K562 (cell line): Measurements from ENCODE around the gene MRPL54. TPM values are rescaled to one million over a fixed set of nuclear protein-coding genes. Genes with fewer than 3 reads are reported as not detected.

Experiments
- ATAC-seq: fragments of 200-7000 bp; cut with Tn5 transposase; 3 replicates; pipeline ENCODE4 v1.9.1; 2020; ENCODE audit warnings: moderate library complexity
- BruUV-seq: library from RNA; stranded (reverse); fragments of 400-500 nt; replicated peaks from 2 replicates; lab custom pipeline; 2021; lab: Mats Ljungman, UMichigan
- CTCF ChIA-PET: fragments of 300-600 bp; formaldehyde crosslinking; extraction: SDS; loops from one replicate; lab custom pipeline; 2021; ENCODE audit warnings: low intra/inter-chr PET ratio; lab: Yijun Ruan, JAX
- POLR2A ChIA-PET: fragments of 300-600, 350-650 bp; sonication (Branson Sonifier 250); formaldehyde crosslinking; extraction: SDS; loops from one replicate; lab custom pipeline; 2021; ENCODE audit warnings: antibody characterized with exemption, inconsistent platforms; lab: Yijun Ruan, JAX
- DNase-seq, 4 experiments: peaks; one replicate each; pipeline versions ENCODE4 v3.0.0 to v3.0.0-alpha.2; 2011 to 2018; ENCODE audit warnings: low spot score in 3 of 4, mixed read lengths in 3 of 4; ENCODE audit errors: extremely low read depth in 1 of 4
- FAIRE-seq: peaks from 2 replicates; lab custom pipeline; 2011; peaks lifted over from hg19 to GRCh38; lab: Jason Lieb, UNC
- H2AFZ ChIP-seq: 2 replicates; pipeline ENCODE4 v1.6.0; 2011; ENCODE audit warnings: low read depth, low read length, control low read depth, inconsistent platforms
- H3K27ac ChIP-seq: fragments of 200-600 bp; 3 replicates; pipeline ENCODE4 v1.8.0; 2011; ENCODE audit warnings: low read depth, mild to moderate bottlenecking, control low read depth, inconsistent platforms, low read length, moderate library complexity, mixed read lengths; ENCODE audit errors: extremely low read depth
- H3K27me3 ChIP-seq, 2 experiments: fragments of 300-600 bp in 1 of 2; 2 replicates in 1 of 2; 3 replicates in 1 of 2; pipeline versions ENCODE4 v1.6.0 to v1.8.0; 2011; ENCODE audit warnings: inconsistent platforms in 2 of 2, low read length in 2 of 2, mild to moderate bottlenecking in 1 of 2, mixed read lengths in 1 of 2, moderate library complexity in 1 of 2; ENCODE audit not compliant: control insufficient read depth in 2 of 2, insufficient read depth in 2 of 2
- H3K36me3 ChIP-seq: fragments of 300-600 bp; 3 replicates; pipeline ENCODE4 v1.8.0; 2011; ENCODE audit warnings: mild to moderate bottlenecking, low read length, inconsistent platforms; ENCODE audit not compliant: control insufficient read depth, insufficient read depth
- H3K4me1 ChIP-seq, 2 experiments: fragments of 200-600 bp in 1 of 2; replicated peaks in 1 of 2; 2 replicates in 1 of 2; 3 replicates in 1 of 2; pipeline versions ENCODE4 v1.5.1 to v1.8.0; 2011; ENCODE audit warnings: inconsistent platforms in 2 of 2, low read length in 2 of 2, mild to moderate bottlenecking in 1 of 2, mixed read lengths in 1 of 2, moderate library complexity in 1 of 2; ENCODE audit not compliant: control insufficient read depth in 2 of 2, insufficient read depth in 2 of 2
- H3K4me2 ChIP-seq: 2 replicates; pipeline ENCODE4 v1.6.1; 2011; ENCODE audit warnings: low read length, control low read depth, inconsistent platforms, mixed read lengths; ENCODE audit not compliant: insufficient read depth
- H3K4me3 ChIP-seq: fragments of 200-600 bp; sonication (generic), shearing (Covaris generic); 2 replicates; pipeline ENCODE4 v1.5.1; 2016; ENCODE audit warnings: control low read depth, inconsistent platforms
- H3K79me2 ChIP-seq: fragments of 200-600 bp; 3 replicates; pipeline ENCODE4 v1.8.0; 2011; ENCODE audit warnings: low read length, inconsistent platforms; ENCODE audit not compliant: control insufficient read depth, insufficient read depth
- H3K9ac ChIP-seq, 2 experiments: 2 replicates each; pipeline versions ENCODE4 v1.6.0 to v1.6.1; 2011; ENCODE audit warnings: low read depth in 2 of 2, low read length in 2 of 2, control low read depth in 1 of 2, inconsistent platforms in 1 of 2, mild to moderate bottlenecking in 1 of 2, mixed read lengths in 1 of 2; ENCODE audit not compliant: insufficient read depth in 1 of 2
- H3K9me1 ChIP-seq: one replicate; pipeline ENCODE4 v1.6.0; 2011; ENCODE audit warnings: inconsistent platforms, mild to moderate bottlenecking, low read length, moderate library complexity; ENCODE audit not compliant: control insufficient read depth, insufficient read depth
- H3K9me3 ChIP-seq: replicated peaks from 2 replicates; pipeline ENCODE4 v1.5.1; 2011; ENCODE audit warnings: low read depth, low read length, inconsistent platforms; ENCODE audit not compliant: control insufficient read depth, insufficient read depth
- H4K20me1 ChIP-seq: replicated peaks from 2 replicates; pipeline ENCODE4 v1.6.1; 2011; ENCODE audit warnings: low read length, inconsistent platforms, mixed read lengths; ENCODE audit not compliant: control insufficient read depth, insufficient read depth
- MAZ ChIP-seq, 2 experiments: fragments of 450-650 bp in 1 of 2; sonication (generic) in 1 of 2; formaldehyde crosslinking; IDR thresholded peaks in 1 of 2; conservative IDR thresholded peaks in 1 of 2; 2 replicates each; pipeline versions ENCODE4 v1.4.0 to v1.5.0; 2020; ENCODE audit warnings: mild to moderate bottlenecking in 1 of 2, missing genetic modification reagents in 1 of 2
- RBM39 ChIP-seq: fragments of 200-400 bp; formaldehyde crosslinking; optimal IDR thresholded peaks from 2 replicates; pipeline ENCODE3; 2018; ENCODE audit warnings: low read depth, low read length
- SIN3B ChIP-seq: fragments of 450-650 bp; IDR thresholded peaks from 2 replicates; pipeline ENCODE4 v1.6.1; 2017; ENCODE audit warnings: low read depth, mild to moderate bottlenecking, moderate library complexity
- ZNF644 ChIP-seq: fragments of 200-800 bp; sonication (Bioruptor generic); IDR thresholded peaks from 2 replicates; pipeline ENCODE4 v1.6.1; 2016; ENCODE audit warnings: low read depth, missing genetic modification characterization, missing compliant biosample characterization
- ZNF764 ChIP-seq: fragments of 250-450 bp; sonication (Bioruptor Pico); IDR thresholded peaks from 2 replicates; pipeline ENCODE4 v1.4.0; 2020; ENCODE audit warnings: low read depth, mild to moderate bottlenecking, moderate library complexity
- ZSCAN29 ChIP-seq: fragments of 450-650 bp; IDR thresholded peaks from 2 replicates; pipeline ENCODE4 v1.6.1; 2017
- WGBS: fragments of 100-300 bp; shearing (Covaris generic); methylation state at CpG from one replicate; pipeline ENCODE4 v1.1.6; 2016; ENCODE audit warnings: low coverage, mixed read lengths; ENCODE audit not compliant: insufficient coverage; ENCODE audit errors: missing lambda C conversion rate; 5-methylcytosine and 5-hydroxymethylcytosine counted together
- in situ Hi-C: fragments of 300-500 bp; cut with MboI; formaldehyde crosslinking; loops from 4 replicates; pipeline ENCODE4 v1.15.0; 2018; ENCODE audit warnings: inconsistent platforms, mixed read lengths
- intact Hi-C: fragments of 100-400 bp; cut with micrococcal nuclease; formaldehyde crosslinking; loops from 2 replicates; pipeline ENCODE4 v1.14.2; 2022
- polyA plus RNA-seq, 8 experiments: library from polyadenylated mRNA; depleted of rRNA in 4 of 8; stranded (reverse) in 5 of 8; unstranded in 3 of 8; fragments of >200 nt; fragmentation: Nextera tagmentation in 2 of 8; fragmentation: Illumina TruSeq in 1 of 8; extraction: Ambion mirVana in 2 of 8; extraction: Trizol in 1 of 8; gene quantifications; 2 replicates each; pipeline versions ENCODE4 v1.2.1 to v1.2.3, GENCODE V29; 2011 to 2014; ENCODE audit warnings: inconsistent platforms in 1 of 8, missing spikeins in 1 of 8
- total RNA-seq, 7 experiments: library from RNA; depleted of rRNA in 6 of 7; stranded (reverse); fragments of >200 nt in 6 of 7; fragmentation: Illumina TruSeq in 2 of 7; extraction: Trizol in 2 of 7; gene quantifications; 2 replicates each; pipeline versions ENCODE4 v1.2.1 to v1.2.3, GENCODE V29; 2011 to 2021; ENCODE audit warnings: low replicate concordance in 1 of 7
- TF ChIP-seq, protein P1 (sequence below): fragments of 450-650 bp; formaldehyde crosslinking; IDR thresholded peaks from 2 replicates; pipeline ENCODE4 v1.4.0; 2020; ENCODE audit warnings: mild to moderate bottlenecking, moderate library complexity
- TF ChIP-seq, protein P2 (sequence below): fragments of 450-650 bp; IDR thresholded peaks from 2 replicates; pipeline ENCODE4 v1.6.1; 2016; ENCODE audit warnings: mild to moderate bottlenecking, moderate library complexity

Gene MRPL54
- total and polyA plus RNA-seq, 9 of the 15 experiments (the other 6 are each of a cell fraction or from before 2014, with no cell fraction given): 3.5 to 120 (median 56.9) TPM

DNA sequence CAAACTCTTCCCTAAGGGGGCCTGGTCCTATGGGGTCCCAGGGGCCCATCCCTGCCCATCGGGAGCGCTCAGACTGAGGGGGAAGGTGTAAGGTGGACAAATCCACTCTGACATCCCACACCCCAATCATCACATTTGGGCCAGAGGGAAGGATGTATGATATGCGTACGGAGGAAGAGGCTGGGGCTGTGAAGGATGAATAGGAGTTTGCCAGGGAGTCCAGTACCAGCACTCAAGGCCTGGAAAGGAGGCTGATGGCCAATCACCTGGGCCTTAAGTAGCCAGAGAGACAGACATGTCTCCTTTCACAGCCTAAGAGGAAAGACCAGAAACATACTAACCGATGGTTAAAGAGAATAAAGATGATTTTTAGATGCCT is 39.4 kb upstream of the MRPL54 start:
- no peak overlapping the region for H2AFZ ChIP-seq
- no peaks in the 10 kb centered on the region for H3K9me3 ChIP-seq
- H3K4me1 ChIP-seq: peaks cover 7 to 31% of the 10 kb centered on the region in 2 experiments; a peak in 3 of 5 replicates
- no peak overlapping the region for H3K9ac ChIP-seq
- no peaks in the 10 kb centered on the region for H3K27me3 ChIP-seq
- CTCF ChIA-PET: no interaction called here
- no peaks in the 10 kb centered on the region for H3K36me3 ChIP-seq
- 21% methylated on average over 5 of the region's 5 CpGs for WGBS
- no peak for FAIRE-seq
- BruUV-seq: no TSS peak
- in situ Hi-C loops: no loop called here
- DNase-seq: no peak
- no peak overlapping the region for H3K4me3 ChIP-seq
- no peak overlapping the region for H3K27ac ChIP-seq
- H4K20me1 ChIP-seq: no peaks in the 10 kb centered on the region
- ATAC-seq: no peak
- H3K4me2 ChIP-seq: no peak overlapping the region
- POLR2A ChIA-PET: no interaction called here
- H3K9me1 ChIP-seq: no peaks in the 10 kb centered on the region
- intact Hi-C loops: loop anchor here (5.0 kb wide), 2 partner anchors 99 to 124 kb away; no protein-coding TSS in a partner anchor
- no peaks in the 10 kb centered on the region for H3K79me2 ChIP-seq
- TF ChIP-seq, protein P1, sequence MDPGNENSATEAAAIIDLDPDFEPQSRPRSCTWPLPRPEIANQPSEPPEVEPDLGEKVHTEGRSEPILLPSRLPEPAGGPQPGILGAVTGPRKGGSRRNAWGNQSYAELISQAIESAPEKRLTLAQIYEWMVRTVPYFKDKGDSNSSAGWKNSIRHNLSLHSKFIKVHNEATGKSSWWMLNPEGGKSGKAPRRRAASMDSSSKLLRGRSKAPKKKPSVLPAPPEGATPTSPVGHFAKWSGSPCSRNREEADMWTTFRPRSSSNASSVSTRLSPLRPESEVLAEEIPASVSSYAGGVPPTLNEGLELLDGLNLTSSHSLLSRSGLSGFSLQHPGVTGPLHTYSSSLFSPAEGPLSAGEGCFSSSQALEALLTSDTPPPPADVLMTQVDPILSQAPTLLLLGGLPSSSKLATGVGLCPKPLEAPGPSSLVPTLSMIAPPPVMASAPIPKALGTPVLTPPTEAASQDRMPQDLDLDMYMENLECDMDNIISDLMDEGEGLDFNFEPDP (CRISPR knock-in tag): no peak
- no peak for TF ChIP-seq ZSCAN29
- TF ChIP-seq RBM39: no peak
- no peak for TF ChIP-seq MAZ (CRISPR knock-in tag; conservative IDR thresholded peaks at IDR 0.05 in 1 of 2, IDR thresholded peaks at IDR 0.05 in 1 of 2)
- TF ChIP-seq, protein P2, sequence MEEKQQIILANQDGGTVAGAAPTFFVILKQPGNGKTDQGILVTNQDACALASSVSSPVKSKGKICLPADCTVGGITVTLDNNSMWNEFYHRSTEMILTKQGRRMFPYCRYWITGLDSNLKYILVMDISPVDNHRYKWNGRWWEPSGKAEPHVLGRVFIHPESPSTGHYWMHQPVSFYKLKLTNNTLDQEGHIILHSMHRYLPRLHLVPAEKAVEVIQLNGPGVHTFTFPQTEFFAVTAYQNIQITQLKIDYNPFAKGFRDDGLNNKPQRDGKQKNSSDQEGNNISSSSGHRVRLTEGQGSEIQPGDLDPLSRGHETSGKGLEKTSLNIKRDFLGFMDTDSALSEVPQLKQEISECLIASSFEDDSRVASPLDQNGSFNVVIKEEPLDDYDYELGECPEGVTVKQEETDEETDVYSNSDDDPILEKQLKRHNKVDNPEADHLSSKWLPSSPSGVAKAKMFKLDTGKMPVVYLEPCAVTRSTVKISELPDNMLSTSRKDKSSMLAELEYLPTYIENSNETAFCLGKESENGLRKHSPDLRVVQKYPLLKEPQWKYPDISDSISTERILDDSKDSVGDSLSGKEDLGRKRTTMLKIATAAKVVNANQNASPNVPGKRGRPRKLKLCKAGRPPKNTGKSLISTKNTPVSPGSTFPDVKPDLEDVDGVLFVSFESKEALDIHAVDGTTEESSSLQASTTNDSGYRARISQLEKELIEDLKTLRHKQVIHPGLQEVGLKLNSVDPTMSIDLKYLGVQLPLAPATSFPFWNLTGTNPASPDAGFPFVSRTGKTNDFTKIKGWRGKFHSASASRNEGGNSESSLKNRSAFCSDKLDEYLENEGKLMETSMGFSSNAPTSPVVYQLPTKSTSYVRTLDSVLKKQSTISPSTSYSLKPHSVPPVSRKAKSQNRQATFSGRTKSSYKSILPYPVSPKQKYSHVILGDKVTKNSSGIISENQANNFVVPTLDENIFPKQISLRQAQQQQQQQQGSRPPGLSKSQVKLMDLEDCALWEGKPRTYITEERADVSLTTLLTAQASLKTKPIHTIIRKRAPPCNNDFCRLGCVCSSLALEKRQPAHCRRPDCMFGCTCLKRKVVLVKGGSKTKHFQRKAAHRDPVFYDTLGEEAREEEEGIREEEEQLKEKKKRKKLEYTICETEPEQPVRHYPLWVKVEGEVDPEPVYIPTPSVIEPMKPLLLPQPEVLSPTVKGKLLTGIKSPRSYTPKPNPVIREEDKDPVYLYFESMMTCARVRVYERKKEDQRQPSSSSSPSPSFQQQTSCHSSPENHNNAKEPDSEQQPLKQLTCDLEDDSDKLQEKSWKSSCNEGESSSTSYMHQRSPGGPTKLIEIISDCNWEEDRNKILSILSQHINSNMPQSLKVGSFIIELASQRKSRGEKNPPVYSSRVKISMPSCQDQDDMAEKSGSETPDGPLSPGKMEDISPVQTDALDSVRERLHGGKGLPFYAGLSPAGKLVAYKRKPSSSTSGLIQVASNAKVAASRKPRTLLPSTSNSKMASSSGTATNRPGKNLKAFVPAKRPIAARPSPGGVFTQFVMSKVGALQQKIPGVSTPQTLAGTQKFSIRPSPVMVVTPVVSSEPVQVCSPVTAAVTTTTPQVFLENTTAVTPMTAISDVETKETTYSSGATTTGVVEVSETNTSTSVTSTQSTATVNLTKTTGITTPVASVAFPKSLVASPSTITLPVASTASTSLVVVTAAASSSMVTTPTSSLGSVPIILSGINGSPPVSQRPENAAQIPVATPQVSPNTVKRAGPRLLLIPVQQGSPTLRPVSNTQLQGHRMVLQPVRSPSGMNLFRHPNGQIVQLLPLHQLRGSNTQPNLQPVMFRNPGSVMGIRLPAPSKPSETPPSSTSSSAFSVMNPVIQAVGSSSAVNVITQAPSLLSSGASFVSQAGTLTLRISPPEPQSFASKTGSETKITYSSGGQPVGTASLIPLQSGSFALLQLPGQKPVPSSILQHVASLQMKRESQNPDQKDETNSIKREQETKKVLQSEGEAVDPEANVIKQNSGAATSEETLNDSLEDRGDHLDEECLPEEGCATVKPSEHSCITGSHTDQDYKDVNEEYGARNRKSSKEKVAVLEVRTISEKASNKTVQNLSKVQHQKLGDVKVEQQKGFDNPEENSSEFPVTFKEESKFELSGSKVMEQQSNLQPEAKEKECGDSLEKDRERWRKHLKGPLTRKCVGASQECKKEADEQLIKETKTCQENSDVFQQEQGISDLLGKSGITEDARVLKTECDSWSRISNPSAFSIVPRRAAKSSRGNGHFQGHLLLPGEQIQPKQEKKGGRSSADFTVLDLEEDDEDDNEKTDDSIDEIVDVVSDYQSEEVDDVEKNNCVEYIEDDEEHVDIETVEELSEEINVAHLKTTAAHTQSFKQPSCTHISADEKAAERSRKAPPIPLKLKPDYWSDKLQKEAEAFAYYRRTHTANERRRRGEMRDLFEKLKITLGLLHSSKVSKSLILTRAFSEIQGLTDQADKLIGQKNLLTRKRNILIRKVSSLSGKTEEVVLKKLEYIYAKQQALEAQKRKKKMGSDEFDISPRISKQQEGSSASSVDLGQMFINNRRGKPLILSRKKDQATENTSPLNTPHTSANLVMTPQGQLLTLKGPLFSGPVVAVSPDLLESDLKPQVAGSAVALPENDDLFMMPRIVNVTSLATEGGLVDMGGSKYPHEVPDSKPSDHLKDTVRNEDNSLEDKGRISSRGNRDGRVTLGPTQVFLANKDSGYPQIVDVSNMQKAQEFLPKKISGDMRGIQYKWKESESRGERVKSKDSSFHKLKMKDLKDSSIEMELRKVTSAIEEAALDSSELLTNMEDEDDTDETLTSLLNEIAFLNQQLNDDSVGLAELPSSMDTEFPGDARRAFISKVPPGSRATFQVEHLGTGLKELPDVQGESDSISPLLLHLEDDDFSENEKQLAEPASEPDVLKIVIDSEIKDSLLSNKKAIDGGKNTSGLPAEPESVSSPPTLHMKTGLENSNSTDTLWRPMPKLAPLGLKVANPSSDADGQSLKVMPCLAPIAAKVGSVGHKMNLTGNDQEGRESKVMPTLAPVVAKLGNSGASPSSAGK: no peak
- no peak for TF ChIP-seq ZNF764
- no peak for TF ChIP-seq SIN3B
- no peak for TF ChIP-seq ZNF644 (tag)
